ENCODE results near the gene APLP2. TPM values are rescaled to one million over a fixed set of nuclear protein-coding genes. Genes with fewer than 3 reads are reported as not detected.

APLP2 gene
- total and polyA plus RNA-seq, 2 of the 13 experiments (the other 11 are each of a cell fraction or from before 2014, with no cell fraction given): 315 to 594 TPM

- 9% methylated on average over 2 of the region's 2 CpGs for WGBS (ENCODE audit: low lambda C conversion rate)
- no peak overlapping the region for H3K27ac ChIP-seq (ENCODE audit: extremely low read length, insufficient read depth, low read length)
- H2AFZ ChIP-seq (ENCODE audit: low read length): no peak overlapping the region
- ChIA-PET CTCF (ENCODE audit: low intra/inter-chr PET ratio, low total read pairs) (no interaction called here), POLR2A (interaction anchor here (1.9 to 3.1 kb wide), 2 partner anchors 15 to 52 kb away, joined by 6 to 7 read pairs; partner anchors contain the start of genes APLP2 and PRDM10)
- no peak overlapping the region for H3K4me2 ChIP-seq (ENCODE audit: low read depth, low read length)
- in situ Hi-C loops (cut with HindIII; ENCODE audit: extremely low pct_ligation_motif_present, low pct_unique_long_range_greater_than_20kb): loop anchor here (5.0 kb wide), 1 partner anchor 43 kb away; no protein-coding TSS in a partner anchor
- DNase-seq (ENCODE audit: low spot score): no peak
- no peaks in the 10 kb centered on the region for H3K36me3 ChIP-seq (replicated peaks in 1 of 2; ENCODE audit: control insufficient read depth in 1 of 2, insufficient read depth in 2 of 2, low read length in 2 of 2)
- no peak overlapping the region for H3K9ac ChIP-seq (ENCODE audit: insufficient read depth, low read depth, low read length)
- intact Hi-C loops (cut with micrococcal nuclease; ENCODE audit: unreplicated experiment): no loop called here
- no peak for ATAC-seq
- no peaks in the 10 kb centered on the region for H3K79me2 ChIP-seq (ENCODE audit: insufficient read depth, low read length)
- no peak for FAIRE-seq
- no TSS peak for BruUV-seq (replicated peaks)
- no peaks in the 10 kb centered on the region for H3K9me3 ChIP-seq (ENCODE audit: low read length)
- H3K4me1 ChIP-seq (ENCODE audit: insufficient read depth, low read length): no peaks in the 10 kb centered on the region
- TF ChIP-seq FOXP1 (IDR thresholded peaks at IDR 0.05) (no peak), FOXP1 (CRISPR knock-in tag; IDR thresholded peaks at IDR 0.05) (no peak), E2F2 (CRISPR knock-in tag; IDR thresholded peaks at IDR 0.05; ENCODE audit: borderline replicate concordance) (no peak)
- no peak overlapping the region for H3K4me3 ChIP-seq (replicated peaks in 1 of 3; ENCODE audit: insufficient read depth in 1 of 3, low read depth in 2 of 3, low read length in 3 of 3)
- no peaks in the 10 kb centered on the region for H4K20me1 ChIP-seq (ENCODE audit: insufficient read depth, low read length)
- peaks cover under 1 to 5% of the 10 kb centered on the region in 2 experiments; a peak in 1 of 5 replicates for H3K27me3 ChIP-seq (ENCODE audit: control insufficient read depth in 1 of 2, insufficient read depth in 2 of 2, low read length in 2 of 2)
Observed at GRCh38 chr11:130054966-130055365, 14.7 kb upstream of the APLP2 start.

GRCh38 chr11:130055617-130056016, 14.1 kb upstream of the APLP2 start:
- ATAC-seq: no peak
- H3K4me2 ChIP-seq (ENCODE audit: low read depth, low read length): no peak overlapping the region
- no TSS peak for BruUV-seq (replicated peaks)
- intact Hi-C loops (cut with micrococcal nuclease; ENCODE audit: unreplicated experiment): no loop called here
- no peak for DNase-seq (ENCODE audit: low spot score)
- in situ Hi-C loops (cut with HindIII; ENCODE audit: extremely low pct_ligation_motif_present, low pct_unique_long_range_greater_than_20kb): no loop called here
- no peaks in the 10 kb centered on the region for H3K4me1 ChIP-seq (ENCODE audit: insufficient read depth, low read length)
- H3K9ac ChIP-seq (ENCODE audit: insufficient read depth, low read depth, low read length): no peak overlapping the region
- H3K9me3 ChIP-seq (ENCODE audit: low read length): no peaks in the 10 kb centered on the region
- H3K79me2 ChIP-seq (ENCODE audit: insufficient read depth, low read length): no peaks in the 10 kb centered on the region
- no peaks in the 10 kb centered on the region for H4K20me1 ChIP-seq (ENCODE audit: insufficient read depth, low read length)
- H2AFZ ChIP-seq (ENCODE audit: low read length): no peak overlapping the region
- H3K36me3 ChIP-seq (replicated peaks in 1 of 2; ENCODE audit: control insufficient read depth in 1 of 2, insufficient read depth in 2 of 2, low read length in 2 of 2): no peaks in the 10 kb centered on the region
- TF ChIP-seq PLSCR1 (CRISPR knock-in tag; IDR thresholded peaks at IDR 0.05; ENCODE audit: borderline replicate concordance): no peak
- TF ChIP-seq HOXD1 (CRISPR knock-in tag; IDR thresholded peaks at IDR 0.05): no peak
- TF ChIP-seq MAFK (conservative IDR thresholded peaks at IDR 0.05 in 1 of 2, IDR thresholded peaks at IDR 0.05 in 1 of 2; ENCODE audit: low read length in 2 of 2): peak in 1 of 2 experiments; percentile 42; a peak in 2 of 4 replicates
- peaks cover 2 to 5% of the 10 kb centered on the region in 2 experiments; a peak in 1 of 5 replicates for H3K27me3 ChIP-seq (ENCODE audit: control insufficient read depth in 1 of 2, insufficient read depth in 2 of 2, low read length in 2 of 2)
- ChIA-PET CTCF (ENCODE audit: low intra/inter-chr PET ratio, low total read pairs) (no interaction called here), POLR2A (interaction anchor here (1.9 to 3.1 kb wide), 2 partner anchors 14 to 53 kb away, joined by 6 to 7 read pairs; partner anchors contain the start of genes APLP2 and PRDM10)
- no peak for FAIRE-seq
- no peak overlapping the region for H3K4me3 ChIP-seq (replicated peaks in 1 of 3; ENCODE audit: insufficient read depth in 1 of 3, low read depth in 2 of 3, low read length in 3 of 3)
- 90% methylated on average over 5 of the region's 5 CpGs for WGBS (ENCODE audit: low lambda C conversion rate)
- no peak overlapping the region for H3K27ac ChIP-seq (ENCODE audit: extremely low read length, insufficient read depth, low read length)

Data from HepG2 (cell line).